GM13976 (cell line): ENCODE results near the gene ACADSB.
A peak's percentile ranks its signal among the peaks of the same experiment; 100 is the strongest.

Experiments used
- DNase-seq: peaks from one replicate; pipeline ENCODE4 v3.0.0; 2012; ENCODE audit warnings: low spot score
- in situ Hi-C: fragments of 300-500 bp; cut with MboI; formaldehyde crosslinking; loops from one replicate; pipeline ENCODE4 v1.12.0; 2022; ENCODE audit warnings: low sequenced_read_pairs, mixed read lengths, inconsistent platforms; ENCODE audit not compliant: unreplicated experiment
- TF ChIP-seq, protein P1 (sequence below): IDR thresholded peaks from 2 replicates; pipeline ENCODE4 v1.5.1; 2012; ENCODE audit warnings: borderline replicate concordance, mild to moderate bottlenecking; ENCODE audit not compliant: insufficient read depth; ENCODE audit errors: extremely low read depth, missing control alignments, control extremely low read depth

Gene ACADSB

DNA sequence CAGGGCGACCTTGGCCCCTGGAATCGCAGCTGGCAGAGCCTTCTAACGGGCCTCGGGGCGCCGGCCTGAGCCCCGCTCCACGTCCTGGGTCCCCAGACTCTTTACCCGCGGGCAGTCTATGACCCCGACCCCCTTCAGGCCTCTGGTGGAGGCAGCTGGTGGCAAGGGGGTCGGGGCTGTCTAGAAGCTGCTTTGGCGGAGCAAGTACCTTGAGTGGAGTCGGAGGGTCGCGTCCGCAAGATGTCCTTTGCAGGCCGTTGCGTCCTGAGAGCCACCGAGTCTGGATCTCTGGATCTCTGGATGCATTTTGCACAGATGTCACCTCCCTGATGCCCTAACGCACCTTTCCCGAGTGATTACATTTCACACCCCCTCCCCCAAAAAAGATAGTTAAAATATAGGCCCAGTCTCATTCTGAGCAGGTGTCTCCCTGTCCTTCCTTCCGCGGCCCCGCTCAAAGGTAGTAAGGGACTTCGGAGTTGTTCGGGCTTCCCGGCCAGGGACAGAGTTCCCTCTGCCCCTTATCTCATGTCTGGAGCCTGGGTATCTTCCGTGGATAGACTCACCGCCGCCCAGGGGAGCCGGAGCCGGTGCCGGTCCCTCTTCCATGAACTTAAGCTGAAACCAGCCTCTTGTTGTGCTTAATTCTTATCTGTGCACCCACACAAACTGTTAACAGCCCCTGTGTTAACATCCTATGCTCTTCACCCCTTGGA is 457 bp downstream of the ACADSB start:
- in situ Hi-C loops: no loop called here
- TF ChIP-seq, protein P1, sequence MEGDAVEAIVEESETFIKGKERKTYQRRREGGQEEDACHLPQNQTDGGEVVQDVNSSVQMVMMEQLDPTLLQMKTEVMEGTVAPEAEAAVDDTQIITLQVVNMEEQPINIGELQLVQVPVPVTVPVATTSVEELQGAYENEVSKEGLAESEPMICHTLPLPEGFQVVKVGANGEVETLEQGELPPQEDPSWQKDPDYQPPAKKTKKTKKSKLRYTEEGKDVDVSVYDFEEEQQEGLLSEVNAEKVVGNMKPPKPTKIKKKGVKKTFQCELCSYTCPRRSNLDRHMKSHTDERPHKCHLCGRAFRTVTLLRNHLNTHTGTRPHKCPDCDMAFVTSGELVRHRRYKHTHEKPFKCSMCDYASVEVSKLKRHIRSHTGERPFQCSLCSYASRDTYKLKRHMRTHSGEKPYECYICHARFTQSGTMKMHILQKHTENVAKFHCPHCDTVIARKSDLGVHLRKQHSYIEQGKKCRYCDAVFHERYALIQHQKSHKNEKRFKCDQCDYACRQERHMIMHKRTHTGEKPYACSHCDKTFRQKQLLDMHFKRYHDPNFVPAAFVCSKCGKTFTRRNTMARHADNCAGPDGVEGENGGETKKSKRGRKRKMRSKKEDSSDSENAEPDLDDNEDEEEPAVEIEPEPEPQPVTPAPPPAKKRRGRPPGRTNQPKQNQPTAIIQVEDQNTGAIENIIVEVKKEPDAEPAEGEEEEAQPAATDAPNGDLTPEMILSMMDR: no peak
- peak; percentile 48 for DNase-seq

DNA sequence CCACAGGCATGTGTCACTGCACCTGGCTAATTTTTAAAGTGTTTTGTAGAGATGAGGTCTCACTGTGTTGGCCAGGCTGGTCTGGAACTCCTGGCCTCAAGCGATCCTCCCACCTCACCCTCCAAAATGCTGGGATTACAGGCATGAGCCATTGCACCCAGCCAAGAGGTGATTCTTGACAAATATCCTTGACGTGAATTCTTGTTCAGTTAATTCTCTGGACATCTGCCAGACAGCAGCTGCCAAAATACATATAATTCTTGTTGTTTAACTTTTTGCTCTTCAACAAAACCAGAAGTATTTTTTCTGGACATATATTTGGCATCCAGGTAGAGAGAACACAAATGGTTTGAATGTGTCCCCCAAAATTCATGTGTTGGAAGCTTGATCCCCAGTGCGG is 3.2 kb downstream of the ACADSB start:
- TF ChIP-seq, protein P1: no peak
- DNase-seq: no peak
- in situ Hi-C loops: no loop called here

DNA sequence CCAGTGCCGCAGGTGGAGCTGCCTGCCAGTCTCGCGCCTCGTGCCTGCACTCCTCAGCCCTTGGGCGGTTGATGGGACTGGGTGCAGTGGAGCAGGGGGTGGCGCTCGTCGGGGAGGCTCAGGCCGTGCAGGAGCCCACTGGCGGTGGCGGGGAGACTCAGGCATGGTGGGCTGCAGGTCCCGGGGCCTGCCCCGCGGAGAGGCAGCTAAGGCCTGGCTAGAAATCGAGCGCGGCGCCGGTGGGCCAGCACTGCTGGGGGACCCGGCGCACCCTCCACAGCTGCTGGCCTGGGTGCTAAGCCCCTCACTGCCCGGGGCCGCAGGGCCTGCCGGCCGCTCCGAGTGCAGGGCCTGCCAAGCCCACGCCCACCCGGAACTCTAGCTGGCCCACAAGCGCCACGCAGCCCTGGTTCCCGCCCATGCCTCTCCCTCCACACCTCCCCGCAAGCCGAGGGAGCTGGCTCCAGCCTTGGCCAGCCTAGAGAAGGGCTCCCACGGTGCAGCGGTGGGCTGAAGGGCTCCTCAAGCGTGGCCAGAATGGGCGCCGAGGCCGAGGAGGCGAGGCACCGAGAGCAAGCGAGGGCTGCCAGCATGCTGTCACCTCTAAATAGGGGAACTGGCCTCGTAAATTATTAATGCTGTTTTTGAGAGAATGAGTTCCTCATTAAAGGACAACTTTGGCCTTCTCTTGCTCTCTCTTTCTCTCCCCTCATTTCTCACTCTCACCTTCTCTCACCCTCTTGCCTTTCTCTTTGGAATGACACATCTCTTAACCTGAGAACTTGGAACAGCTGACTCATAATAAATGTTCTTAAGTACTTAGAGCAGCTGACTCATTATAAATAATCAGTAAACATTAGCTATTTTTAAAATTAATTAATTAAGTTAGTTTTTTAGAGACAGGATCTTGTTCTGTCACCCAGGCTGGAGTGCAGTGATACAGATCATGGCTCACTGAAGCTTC is 4.9 kb downstream of the ACADSB start:
- in situ Hi-C loops: no loop called here
- TF ChIP-seq, protein P1: no peak
- no peak for DNase-seq

DNA sequence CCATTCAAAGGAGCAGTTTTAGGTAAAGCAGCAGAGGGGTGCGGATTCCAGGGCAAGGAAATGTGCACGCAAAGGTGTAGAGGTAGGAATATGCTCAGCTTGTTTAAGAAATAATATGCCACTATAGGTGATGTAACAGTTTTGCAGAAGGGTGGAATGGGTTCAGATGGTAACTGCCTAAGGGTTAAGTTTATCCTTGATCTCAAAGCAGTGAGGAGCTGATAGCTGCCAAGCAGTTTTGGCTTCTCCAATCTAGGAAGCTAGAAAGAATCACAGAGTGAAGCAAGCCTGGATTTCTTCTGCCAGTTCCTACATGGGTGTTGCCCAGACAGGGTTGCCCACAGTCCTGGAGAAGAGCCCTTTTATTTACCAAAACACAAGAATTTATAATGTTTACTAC is 6.0 kb downstream of the ACADSB start:
- no peak for DNase-seq
- TF ChIP-seq, protein P1: no peak
- in situ Hi-C loops: no loop called here

DNA sequence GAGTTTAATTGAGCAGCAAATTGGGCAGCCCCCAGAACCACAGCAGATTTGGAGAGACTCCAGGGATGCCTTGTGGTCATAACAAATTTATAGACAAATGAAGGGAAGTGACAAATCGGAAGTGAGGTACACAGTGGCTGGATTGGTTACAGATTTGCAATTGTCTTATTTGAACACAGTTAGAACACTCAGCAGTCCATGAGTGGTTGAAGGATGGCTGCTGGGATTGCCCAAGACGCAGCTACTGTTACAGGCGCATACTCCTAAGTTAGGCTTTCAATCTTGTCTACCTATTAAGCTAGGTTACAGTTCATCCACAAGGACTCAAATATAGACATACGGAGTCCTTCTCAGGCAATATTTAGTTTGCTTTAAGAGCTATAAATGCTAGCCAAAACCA is 7.4 kb downstream of the ACADSB start:
- DNase-seq: no peak
- TF ChIP-seq, protein P1: no peak
- in situ Hi-C loops: no loop called here

DNA sequence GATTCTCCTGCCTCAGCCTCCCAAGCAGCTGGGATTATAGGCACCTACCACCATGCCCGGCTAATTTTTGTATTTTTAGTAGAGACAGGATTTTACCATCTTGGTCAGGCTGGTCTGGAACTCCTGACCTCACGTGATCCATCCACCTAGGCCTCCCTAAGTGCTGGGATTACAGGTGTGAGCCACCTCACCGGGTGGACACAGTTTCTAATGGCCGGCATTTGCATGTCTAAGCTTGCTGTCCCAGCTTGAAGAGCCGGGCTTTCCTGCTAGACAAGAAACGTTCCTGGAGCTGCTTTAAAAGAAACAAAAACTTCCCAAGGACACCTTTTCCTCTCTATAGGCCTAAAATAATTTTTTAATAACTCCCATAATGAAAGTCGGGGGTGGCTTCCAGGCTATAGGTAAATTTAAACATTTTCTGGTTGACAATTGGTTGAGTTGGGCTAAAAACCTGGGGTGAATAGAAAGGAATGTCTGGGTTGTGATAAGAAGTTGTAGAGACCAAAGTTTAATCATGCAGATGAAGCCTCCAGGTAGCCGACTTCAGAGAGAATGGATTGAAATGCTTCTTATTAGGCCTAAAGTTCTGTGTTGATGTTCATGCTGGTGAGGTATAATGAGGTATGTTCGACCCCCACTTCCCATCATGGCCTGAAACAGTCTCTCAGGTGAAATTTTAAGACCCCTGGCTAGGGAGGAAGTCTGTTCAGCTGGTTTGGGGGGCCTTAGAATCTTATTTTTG is 8.8 kb downstream of the ACADSB start:
- in situ Hi-C loops: no loop called here
- TF ChIP-seq, protein P1: no peak
- no peak for DNase-seq
